BJ (cell line): ENCODE measurements around the gene GULP1. TPM values are rescaled to one million over a fixed set of nuclear protein-coding genes. Genes with fewer than 3 reads are reported as not detected.

Experiments used
- CTCF ChIA-PET: fragments of 350-600 bp; formaldehyde crosslinking; extraction: SDS; loops from one replicate; lab custom pipeline; 2021; ENCODE audit warnings: antibody characterized with exemption, inconsistent platforms; lab: Yijun Ruan, JAX
- POLR2A ChIA-PET: fragments of 300-600 bp; sonication (Branson Sonifier 250); formaldehyde crosslinking; extraction: SDS; loops from one replicate; lab custom pipeline; 2021; ENCODE audit warnings: antibody characterized with exemption; lab: Charles Lee
- DNase-seq: peaks from one replicate; pipeline ENCODE4 v3.0.0-alpha.2; 2011; ENCODE audit warnings: low read depth
- H3K27me3 ChIP-seq: 2 replicates; pipeline ENCODE4 v1.6.0; 2011; ENCODE audit warnings: low read length; ENCODE audit not compliant: control insufficient read depth, insufficient read depth
- H3K36me3 ChIP-seq: 2 replicates; pipeline ENCODE4 v1.5.1; 2011; ENCODE audit warnings: low read length; ENCODE audit not compliant: control insufficient read depth, insufficient read depth
- H3K4me3 ChIP-seq: 2 replicates; pipeline ENCODE4 v1.5.1; 2011; ENCODE audit warnings: low read depth, mild to moderate bottlenecking, control low read depth, low read length
- polyA plus RNA-seq: library from polyadenylated mRNA; depleted of rRNA; stranded (reverse); fragments of >200 nt; gene quantifications from 2 replicates; pipeline ENCODE4 v1.2.3, GENCODE V29; 2011
- TF ChIP-seq, protein P1 (sequence below): IDR thresholded peaks from 2 replicates; pipeline ENCODE4 v1.5.1; 2011; ENCODE audit warnings: low read depth, mild to moderate bottlenecking, control low read depth, inconsistent platforms, low read length, moderate library complexity; ENCODE audit not compliant: insufficient read depth

GULP1 gene
- polyA plus RNA-seq, 1 experiment = 31.0 TPM

DNA sequence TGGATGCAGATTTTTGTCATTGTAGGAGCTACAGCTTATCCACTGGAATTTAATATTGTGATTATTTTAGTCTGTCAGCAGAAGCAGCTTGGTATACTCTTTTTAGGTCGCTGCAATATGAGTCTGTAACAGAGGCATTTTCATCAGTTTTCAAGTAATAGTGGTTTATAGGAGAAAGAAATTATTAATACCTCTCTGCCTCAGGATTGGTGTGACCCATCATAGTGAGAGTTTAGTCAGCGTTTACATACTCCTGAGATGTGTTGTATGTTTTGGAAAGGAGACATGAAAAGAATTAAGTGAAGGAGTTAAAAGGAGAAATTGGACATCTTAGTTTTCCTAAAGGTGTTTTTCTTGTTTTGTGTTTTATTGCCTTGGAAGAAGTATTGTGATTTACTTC, 189.8 kb downstream of the GULP1 start:
- H3K36me3 ChIP-seq = no peaks in the 10 kb centered on the region
- POLR2A ChIA-PET = no interaction called here
- no peaks in the 10 kb centered on the region for H3K27me3 ChIP-seq
- CTCF ChIA-PET = interaction anchor here (0.6 kb wide), 1 partner anchor 533 kb away, joined by 3 read pairs; no protein-coding TSS in a partner anchor
- H3K4me3 ChIP-seq = no peak overlapping the region
- DNase-seq = no peak
- TF ChIP-seq, protein P1, sequence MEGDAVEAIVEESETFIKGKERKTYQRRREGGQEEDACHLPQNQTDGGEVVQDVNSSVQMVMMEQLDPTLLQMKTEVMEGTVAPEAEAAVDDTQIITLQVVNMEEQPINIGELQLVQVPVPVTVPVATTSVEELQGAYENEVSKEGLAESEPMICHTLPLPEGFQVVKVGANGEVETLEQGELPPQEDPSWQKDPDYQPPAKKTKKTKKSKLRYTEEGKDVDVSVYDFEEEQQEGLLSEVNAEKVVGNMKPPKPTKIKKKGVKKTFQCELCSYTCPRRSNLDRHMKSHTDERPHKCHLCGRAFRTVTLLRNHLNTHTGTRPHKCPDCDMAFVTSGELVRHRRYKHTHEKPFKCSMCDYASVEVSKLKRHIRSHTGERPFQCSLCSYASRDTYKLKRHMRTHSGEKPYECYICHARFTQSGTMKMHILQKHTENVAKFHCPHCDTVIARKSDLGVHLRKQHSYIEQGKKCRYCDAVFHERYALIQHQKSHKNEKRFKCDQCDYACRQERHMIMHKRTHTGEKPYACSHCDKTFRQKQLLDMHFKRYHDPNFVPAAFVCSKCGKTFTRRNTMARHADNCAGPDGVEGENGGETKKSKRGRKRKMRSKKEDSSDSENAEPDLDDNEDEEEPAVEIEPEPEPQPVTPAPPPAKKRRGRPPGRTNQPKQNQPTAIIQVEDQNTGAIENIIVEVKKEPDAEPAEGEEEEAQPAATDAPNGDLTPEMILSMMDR = no peak

DNA sequence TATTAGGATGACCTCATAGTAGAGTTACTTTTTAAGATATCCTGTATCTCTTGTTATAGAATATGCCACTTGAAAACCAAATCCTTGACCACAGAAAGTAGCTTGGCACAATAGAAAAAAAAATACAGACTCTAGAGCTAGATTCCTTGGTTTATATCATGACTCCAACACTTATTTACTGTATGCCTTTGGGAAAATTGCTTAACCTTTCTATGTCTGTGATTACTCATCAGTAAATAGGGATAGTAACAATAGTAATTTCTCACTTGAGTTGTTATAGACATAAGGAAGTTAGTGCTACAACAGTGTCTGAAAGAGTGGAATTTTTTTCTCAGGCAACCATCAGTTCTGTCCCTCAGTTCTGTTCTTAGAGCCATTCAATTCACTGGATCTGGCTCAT, 193.8 kb downstream of the GULP1 start:
- TF ChIP-seq, protein P1 = no peak
- Histone ChIP-seq H3K27me3 (no peaks in the 10 kb centered on the region), H3K36me3 (no peaks in the 10 kb centered on the region), H3K4me3 (no peak overlapping the region)
- DNase-seq = no peak
- ChIA-PET POLR2A (no interaction called here), CTCF (interaction anchor here (1.2 kb wide), 1 partner anchor 9 kb away, joined by 3 read pairs; no protein-coding TSS in a partner anchor)

DNA sequence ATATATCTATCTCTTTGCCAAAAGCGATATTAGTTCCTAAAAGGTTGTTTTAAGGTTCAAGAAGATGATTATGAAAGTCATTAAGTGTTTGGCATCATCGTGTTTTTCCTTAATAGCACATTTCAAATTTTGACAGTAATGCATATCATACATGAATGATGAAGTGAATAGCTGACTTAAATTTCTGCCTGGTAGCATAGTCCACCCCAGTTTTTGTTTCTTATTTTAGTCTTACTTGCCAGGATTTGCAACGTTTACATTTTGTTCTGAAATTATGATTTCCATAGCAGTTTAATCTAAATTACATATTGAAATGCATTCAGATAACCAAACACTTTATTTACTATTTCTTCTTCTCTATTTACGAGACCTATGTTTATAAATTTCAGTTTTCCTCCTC, 201.1 kb downstream of the GULP1 start:
- no peaks in the 10 kb centered on the region for H3K36me3 ChIP-seq
- TF ChIP-seq, protein P1 = no peak
- H3K27me3 ChIP-seq = no peaks in the 10 kb centered on the region
- no peak overlapping the region for H3K4me3 ChIP-seq
- ChIA-PET POLR2A (no interaction called here), CTCF (no interaction called here)
- DNase-seq = no peak

DNA sequence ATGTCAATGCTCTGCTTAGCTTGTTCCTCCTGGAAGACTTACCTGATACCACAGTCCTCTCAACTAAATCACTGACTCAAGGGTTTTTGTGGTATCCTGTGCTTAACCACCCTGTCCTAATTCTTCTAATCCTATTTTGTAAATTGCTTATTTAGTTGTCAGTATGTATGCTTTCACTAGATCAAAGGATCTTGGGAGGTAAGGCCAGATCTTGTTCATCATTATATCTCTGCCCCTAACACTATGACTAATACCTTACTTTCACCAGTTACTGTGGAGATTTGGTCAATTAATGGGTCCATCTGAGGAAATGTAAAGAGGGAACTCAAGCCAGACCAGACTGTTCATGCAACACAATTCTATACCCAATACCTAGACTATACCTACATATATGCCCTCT, 203.2 kb downstream of the GULP1 start:
- no peak for DNase-seq
- CTCF ChIA-PET = no interaction called here
- POLR2A ChIA-PET = no interaction called here
- H3K36me3 ChIP-seq = no peaks in the 10 kb centered on the region
- H3K27me3 ChIP-seq = no peaks in the 10 kb centered on the region
- TF ChIP-seq, protein P1 = no peak
- H3K4me3 ChIP-seq = no peak overlapping the region

DNA sequence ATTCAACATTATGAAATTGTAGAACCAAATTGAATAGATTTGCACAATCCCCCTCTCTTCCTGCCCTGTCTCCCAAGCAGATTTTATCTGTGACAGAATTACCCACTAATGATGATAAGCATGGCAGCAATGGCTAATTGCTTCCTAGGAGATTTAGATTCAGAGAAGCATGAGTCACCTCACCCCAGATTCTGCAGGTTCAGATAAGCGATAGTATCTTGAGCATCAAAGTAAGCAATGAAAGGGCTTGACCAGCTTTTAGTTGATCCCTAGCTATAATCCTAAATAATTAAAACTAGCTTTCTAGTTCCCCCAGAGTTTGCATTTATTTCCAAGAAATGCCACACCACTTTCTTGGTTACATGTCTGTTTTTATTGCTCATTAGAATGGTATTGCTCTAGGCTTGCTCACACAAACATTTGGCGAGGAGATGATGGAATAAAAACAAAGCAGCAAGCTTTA, 204.3 kb downstream of the GULP1 start:
- TF ChIP-seq, protein P1 = no peak
- CTCF ChIA-PET = interaction anchor here (0.8 kb wide), 1 partner anchor 35 kb away, joined by 3 read pairs; no protein-coding TSS in a partner anchor

More for the DNA sequence above, 204.3 kb downstream of the GULP1 start:
- Histone ChIP-seq H3K36me3 (no peaks in the 10 kb centered on the region), H3K4me3 (no peak overlapping the region), H3K27me3 (no peaks in the 10 kb centered on the region)
- POLR2A ChIA-PET = no interaction called here
- DNase-seq = peak; percentile 33
